HG03196 (cell line): ENCODE data around the gene PTPRM.
"Not testable (repeated sequence)": the region's sequence is repeated elsewhere in the genome, so short reads cannot be mapped to it uniquely, and the experiment has no call there.

ENCODE experiments used
- ATAC-seq: cut with Tn5 transposase; IDR thresholded peaks from one replicate; pipeline ENCODE4 v1.9.1; 2021; ENCODE audit not compliant: unreplicated experiment

The PTPRM gene

DNA sequence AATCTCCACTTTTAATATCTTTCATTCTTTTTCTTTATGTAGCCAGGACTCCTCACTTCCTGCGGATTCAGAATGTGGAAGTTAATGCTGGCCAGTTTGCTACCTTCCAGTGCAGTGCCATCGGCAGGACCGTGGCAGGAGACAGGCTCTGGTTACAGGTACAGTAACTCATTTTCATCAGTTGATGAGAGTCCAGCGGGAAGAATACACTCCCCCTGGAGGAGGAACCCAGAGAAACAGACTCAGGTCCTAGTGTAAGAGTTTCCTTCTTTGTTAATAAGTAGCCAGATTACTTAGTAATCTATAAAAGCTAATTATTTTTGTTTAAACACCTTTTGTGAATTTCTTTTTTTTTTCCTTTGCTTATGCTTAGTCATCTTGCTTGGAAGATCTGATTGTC lies 359.4 kb downstream of the PTPRM start:
- no peak for ATAC-seq

DNA sequence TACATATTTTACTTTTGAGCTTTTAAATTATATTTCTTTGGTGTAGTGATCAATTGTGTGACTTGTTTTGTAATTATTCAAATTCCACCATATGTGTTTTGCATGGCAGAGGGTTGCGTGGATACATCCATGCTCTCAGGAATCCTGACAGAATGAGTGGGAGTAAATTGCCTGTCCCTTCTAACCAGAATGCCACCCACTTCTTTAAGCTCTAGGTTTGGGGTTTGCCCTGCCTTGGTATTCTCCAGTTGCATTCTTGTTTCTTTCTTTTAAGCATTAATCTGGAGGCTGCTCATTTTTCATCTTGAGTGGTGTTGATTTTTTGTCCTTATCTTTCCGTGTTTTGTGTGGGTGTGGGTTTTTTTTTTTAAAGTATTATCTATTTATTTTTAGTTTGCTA lies 360.0 kb downstream of the PTPRM start:
- no peak for ATAC-seq

DNA sequence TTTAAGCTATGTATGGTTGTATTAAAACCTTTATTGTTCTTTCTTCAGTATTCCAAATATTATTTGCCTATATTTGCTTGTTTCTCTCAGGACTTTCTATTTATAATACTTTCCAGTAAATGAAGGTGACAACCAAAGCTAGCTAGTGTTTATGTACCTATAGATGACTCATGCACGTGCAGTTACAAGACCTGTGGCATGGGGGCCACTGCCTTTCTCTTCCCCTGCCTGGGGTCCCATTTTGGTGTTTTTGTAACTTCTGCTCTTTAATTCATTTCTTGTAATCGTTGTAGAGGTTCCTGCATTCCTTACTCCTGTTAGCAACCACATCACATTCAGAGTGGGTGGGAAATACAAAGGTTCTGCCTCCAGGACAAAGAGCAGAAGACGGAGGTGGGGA lies 364.6 kb downstream of the PTPRM start:
- ATAC-seq: no peak

DNA sequence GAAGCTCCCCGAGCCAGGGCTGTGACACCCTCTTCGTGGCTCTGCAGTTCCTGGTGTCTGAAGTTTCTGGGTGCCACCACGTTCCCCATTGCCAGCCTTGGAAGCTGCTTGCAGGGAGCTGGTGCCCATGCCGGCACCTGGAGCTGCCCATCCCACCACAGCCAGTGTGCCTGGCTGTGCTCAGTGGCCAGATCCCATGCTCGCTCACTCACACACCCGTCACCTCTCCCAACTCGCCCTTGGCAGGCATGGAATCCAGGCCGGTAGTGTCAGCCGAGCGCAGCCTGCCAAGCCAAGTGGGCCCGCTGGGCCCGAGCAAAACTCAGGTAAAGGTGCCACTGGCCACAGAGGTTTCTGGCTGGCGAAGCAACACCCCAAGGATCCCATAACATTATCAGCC lies 370.2 kb downstream of the PTPRM start:
- ATAC-seq: no peak

DNA sequence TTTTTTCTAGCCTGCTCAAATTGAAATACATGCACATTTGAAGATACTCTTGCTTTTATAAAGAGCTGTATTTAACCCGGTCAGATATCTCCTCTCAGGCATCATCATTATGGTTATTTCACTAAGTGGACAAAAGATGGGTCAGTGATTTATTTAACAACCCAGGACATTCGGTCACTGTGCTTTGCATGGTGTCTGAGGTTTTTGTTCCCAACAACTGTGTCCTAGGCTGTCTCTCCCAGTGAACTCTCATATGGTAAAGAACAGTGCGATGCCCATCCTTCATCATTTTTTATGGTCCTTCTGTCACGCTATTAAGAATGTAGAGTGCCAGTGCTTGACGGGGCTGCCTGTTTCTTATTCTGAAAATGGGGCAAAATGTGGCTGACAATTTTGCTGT lies 372.4 kb downstream of the PTPRM start:
- ATAC-seq: no peak

DNA sequence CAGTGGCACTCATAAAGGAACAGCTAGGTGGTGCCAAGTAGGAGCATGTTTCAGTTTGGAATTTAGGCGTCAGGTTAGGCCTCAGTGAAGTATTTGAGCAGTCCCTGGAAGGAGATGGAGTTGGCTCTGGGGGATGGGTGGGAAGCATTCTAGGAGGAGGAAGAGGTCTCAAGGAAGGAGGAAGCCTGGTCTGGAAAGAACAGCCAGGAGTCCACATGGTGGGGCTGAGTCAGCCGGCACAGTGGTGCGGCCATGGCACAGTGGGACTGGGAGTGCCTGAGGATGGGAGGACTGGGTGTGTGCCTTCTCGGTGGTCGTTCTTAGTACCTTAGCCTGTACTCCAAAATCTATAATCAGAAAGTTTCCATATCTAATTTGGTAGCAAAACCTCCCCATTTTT lies 373.3 kb downstream of the PTPRM start:
- no peak for ATAC-seq

DNA sequence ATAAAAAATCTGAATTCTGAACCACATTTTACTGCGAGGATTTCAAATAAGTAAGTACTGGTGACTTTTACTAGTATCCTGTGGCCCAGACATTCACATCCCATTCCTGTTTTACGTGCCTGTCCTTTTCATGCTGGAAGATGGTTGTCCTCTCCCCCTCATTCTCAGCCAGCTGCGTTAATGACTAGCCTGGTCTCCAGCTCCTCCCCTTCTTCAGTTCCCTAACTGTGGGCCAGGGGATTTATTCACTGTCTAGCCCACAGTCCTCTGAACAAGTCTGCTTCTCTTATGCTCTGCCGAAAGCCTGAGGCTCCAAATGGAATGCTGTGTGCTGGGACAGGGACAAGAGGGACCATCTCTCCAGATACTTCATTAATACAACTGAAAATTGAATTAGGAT lies 373.9 kb downstream of the PTPRM start:
- ATAC-seq: no peak

DNA sequence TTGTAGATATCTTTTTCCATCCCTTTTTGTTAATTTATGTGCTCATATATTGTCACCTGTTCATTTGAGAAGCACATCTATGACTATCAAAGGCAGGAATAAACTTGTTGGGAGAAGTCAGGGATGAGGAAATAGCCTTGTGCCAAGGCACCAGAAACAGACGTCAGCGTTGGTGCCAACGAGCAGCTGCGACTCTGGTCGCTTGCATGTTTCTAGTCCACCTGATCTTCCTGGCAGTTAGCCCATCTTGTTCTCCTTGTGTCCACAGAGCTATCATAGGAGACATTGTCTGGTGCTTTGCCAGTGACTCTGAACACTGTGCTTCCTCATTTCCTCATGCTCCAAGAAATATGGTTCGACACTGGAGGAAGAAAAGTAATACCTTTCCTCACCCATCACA lies 374.4 kb downstream of the PTPRM start:
- ATAC-seq: no peak

DNA sequence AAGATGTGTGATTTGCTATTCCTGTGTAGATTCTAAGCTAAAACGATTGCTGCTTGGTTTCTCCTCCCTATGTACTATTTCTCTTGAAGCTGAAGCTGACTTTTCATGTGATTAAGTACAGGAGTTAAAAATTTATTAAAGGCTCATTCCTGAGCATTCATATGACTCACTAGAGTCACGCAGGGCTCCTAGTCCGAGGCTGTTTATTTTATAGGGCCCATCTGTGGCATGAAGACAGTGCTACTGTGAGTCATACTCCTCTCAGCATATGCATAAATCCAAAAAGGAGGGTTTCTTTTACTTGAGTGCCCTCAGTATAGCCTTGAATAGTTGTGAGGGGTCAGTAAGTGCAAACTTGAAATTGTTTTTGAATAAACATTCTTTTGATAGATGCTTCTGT lies 378.8 kb downstream of the PTPRM start:
- no peak for ATAC-seq

DNA sequence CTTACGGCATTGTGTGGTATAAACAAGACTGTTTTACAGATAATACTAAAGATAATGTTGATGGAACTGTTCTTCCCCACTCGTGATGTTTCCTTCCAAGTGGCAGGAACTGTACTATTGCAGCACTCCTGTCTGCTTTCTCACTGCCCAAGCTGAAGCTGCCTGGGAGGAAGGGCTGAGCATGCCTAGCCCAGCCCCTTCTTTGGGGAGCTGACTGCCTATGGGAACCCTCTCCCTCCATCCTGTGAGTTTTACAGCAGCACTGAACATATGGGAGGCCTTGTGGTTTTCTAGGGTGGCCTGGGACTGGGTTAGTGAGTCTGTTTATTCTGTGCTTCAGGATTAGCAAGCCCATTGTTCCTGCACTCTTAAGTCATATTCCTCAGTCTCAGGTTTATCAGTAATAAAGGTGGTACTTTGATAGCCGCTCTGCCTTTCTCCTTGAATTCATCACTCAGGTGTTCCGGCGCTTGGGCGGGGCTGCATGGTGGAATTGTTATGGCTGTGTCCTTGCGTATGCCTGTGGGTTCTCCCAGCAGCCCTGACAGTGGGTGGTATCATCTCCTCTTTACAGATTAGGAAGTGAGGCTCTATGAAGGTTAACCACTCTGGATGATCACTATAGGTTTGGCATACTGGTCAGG lies 379.7 kb downstream of the PTPRM start:
- no peak for ATAC-seq

DNA sequence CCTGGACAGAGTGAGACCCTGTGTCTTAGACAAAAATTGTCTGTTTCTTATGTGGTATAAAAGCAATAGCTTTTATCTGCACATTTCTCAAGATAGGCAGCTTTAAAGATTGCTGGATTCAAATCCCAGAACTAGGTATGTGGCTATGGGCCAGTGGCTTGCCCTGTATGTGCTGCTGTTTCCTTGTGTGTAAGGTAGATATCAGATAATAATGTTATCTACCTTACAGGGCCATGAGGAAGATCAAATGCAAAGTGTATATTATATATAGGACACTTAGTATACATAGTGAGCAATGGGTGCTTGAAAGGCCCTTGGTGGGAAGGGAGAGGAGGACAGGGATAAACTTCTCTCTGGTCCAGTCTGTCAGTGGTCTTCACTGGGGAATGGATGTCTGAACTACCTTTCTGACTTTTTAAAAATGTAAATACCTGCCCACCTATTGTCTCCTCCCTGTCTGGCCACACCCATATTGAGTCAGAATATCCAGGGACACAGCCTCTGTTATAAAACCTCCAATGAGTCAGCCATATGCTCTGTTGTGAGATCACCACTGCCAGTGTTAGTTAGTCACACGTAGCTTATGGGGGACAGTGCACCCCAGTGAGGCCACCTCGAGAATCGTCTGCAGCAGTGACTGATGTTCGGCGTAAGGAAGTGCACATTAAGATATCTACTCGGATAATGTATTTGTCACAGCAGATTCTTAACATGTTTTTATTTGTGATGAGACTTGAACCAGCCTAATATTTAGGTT lies 383.4 kb downstream of the PTPRM start:
- no peak for ATAC-seq

DNA sequence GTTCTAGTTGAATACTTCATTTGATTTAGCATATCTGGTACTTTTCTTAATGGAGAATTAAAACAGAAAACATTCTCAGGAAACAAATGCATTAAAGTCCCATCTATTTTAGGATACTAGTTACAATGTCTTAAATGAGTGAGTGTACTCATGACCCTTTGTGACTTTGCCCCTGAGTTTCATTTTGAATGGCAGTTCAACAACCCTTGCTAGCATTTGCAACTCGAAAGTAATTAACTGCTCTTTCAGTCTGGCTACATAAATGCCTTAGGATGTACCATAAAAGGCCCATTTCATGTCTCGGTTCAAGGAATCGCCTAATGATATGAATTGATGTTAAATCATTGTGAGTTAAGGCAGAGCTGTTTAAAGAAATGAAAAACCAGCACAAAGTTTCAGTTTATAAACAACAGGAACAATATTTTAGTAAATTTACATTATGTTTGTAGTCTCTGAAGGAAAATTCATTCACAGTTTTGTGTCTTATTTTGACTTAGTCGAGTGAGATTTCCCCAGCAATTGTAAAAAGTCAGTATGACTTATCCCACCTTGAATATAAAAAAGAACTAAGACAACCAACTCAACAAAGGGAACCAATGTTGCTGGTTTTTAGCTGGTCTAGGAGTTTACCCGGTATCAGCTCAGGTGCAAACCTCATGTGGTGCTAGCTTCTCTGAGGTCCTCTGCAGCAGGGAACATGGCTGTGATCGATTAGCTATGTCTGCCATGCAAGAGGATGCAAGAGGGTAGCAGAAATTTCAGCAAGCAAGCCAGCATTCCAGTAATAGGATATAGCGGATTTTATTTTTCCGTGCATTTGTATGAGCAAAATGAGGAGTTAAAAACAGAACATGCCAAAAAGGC lies 386.2 kb downstream of the PTPRM start:
- peak; percentile 82 for ATAC-seq

DNA sequence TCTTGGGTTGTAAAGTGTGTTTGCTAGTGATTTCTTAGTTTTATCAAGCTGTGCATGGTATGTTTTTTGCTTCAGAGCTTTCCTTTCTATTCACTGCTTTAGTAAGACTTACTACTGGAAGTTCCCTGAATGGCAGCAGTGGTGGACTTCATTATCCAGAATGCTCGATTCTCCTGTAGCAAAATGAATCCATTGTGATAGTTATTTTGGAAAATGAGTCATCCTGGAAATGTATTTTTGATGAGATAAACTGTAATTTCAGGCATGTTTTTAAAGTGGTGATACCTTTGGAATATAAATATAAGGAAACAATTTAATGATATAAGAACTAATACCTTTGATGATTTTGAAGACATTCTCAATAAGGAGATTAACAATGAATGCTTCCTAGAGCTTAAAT lies 387.1 kb downstream of the PTPRM start:
- no peak for ATAC-seq

DNA sequence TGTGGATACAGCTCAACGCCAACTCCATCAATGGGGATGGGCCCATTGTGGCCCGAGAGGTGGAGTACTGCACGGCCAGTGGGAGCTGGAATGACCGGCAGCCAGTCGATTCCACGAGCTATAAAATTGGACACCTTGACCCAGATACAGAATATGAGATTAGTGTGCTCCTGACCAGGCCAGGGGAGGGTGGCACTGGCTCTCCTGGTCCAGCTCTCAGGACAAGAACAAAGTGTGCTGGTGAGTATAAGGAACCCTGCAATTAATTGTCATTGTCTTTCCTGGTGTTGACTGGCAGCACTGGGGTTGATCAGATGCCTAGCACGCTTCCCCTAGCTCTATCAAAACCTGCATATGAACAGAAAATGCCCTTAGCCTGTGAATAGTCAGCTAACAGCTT lies 388.1 kb downstream of the PTPRM start:
- ATAC-seq: no peak

DNA sequence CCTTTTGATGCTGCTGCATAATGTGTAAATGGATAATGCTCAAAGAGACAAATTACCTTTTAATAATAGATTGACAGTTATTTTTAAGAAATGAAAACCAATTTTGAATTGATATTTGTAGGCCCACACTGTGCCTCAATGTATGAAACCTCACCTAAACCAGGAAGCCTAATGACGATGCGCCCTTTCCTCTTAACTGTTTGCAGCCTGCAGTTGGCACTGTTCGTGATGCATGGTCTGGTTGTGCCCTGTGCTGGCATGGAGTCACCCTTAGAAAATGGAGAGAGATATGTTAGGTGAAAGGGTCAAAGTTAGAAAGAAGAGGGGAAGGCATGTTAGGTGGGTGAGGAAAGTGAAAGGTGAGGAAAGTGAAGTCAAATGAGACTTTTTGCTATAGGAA lies 390.2 kb downstream of the PTPRM start:
- ATAC-seq: no peak

DNA sequence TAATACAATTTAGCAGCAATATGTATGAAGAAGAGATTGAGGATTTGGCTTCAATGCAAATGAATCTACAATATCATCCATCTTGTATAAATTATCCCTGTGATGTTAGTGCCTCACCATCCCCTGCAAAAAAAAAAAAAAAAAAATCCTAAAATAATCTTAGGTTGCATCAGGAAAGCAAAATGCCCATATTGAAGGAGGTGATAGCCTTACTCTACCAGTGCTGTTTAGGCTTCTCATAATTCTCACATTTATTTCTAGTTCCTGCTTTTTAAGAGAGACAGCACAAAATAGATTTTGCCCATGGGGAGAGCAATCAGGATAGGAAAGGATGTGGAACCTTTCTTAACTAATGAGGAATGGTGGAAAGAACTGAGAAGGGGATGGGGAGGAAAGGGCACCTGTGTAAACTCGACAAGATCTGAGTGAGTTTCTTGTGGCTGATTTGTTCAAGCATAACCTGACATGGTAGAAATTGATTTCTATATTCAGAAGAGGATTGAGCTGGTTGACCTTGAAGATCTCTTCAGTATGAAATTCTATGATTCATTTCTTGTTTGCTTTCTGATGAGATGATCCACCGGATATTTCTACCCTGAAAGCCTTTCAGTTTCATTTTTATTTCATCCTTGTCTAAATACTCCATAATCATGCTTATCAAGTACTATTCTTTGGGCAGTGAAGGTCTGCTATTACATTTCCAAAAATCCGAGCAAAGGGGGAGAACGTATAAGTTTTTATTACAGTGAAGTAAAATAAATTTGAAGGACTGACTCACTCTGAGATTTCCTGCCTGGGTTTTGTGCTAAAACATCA lies 391.2 kb downstream of the PTPRM start:
- no peak for ATAC-seq

DNA sequence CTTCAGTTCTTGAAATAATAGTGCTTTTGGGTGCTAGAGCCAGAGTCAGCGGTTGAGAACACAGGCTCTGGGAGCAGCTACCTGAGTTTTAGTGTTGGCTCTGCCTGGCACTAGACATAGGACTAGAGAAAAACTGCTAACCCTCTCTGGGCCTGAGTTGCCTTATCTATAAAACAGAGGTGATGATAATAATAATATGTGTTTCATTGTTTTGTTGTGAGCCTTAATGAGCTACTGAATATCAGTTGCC lies 391.7 kb downstream of the PTPRM start:
- ATAC-seq: no peak

DNA sequence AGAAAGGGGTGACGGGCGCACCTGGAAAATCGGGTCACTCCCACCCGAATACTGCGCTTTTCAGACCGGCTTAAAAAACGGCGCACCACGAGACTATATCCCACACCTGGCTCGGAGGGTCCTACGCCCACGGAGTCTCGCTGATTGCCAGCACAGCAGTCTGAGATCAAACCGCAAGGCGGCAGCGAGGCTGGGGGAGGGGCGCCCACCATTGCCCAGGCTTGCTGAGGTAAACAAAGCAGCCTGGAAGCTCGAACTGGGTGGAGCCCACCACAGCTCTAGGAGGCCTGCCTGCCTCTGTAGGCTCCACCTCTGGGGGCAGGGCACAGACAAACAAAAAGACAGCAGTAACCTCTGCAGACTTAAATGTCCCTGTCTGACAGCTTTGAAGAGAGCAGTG lies 399.6 kb downstream of the PTPRM start:
- ATAC-seq: not testable (repeated sequence)

DNA sequence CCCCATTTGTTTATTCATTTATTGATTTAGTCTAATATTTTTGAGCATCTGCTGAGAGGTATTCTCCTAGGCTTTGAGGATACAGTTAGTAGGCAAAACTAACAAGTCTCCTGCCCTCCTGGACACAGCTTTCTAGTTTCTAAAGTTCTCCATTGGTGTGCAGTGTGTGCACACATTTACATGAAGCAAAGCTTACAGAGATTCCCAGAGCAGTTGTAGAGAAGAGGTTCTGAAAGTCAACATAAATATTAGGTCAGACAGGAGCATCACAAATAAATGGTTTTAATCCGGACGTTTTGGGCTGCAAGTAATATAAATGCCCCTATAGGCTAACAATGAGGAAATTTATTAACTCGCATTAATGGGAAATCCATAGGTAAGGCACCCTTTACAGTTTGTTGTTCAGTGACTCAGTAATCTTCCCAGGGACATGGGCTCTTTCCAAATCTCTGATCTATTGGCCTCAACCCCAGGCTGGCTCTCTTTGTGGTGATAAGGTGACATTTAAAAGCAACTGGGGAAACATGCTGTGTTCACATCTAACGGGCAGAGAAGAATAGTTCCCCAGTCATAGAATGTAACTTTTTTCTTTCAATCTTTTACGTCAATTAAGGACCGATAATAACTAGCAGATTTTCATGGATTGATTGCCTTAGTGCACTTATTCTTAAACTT lies 407.2 kb downstream of the PTPRM start:
- no peak for ATAC-seq

DNA sequence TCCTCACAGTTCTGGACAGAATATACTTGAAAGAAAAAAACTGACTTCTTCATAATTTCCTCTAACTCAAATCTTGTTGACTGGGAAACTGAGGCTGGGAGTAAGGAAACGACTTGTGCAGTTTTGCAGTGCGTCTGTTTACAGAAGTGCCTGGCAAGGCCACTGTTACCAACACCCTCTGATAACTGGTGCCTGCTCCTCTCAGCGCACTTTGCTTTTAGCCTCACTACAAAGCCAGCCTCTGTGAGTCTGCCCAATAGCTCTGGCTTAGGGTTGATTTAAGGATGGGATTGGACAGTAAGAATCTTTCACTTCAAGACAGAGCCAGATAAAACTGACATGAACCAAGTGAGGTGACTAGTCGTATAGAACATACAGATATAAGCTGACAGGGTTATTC lies 410.8 kb downstream of the PTPRM start:
- no peak for ATAC-seq

DNA sequence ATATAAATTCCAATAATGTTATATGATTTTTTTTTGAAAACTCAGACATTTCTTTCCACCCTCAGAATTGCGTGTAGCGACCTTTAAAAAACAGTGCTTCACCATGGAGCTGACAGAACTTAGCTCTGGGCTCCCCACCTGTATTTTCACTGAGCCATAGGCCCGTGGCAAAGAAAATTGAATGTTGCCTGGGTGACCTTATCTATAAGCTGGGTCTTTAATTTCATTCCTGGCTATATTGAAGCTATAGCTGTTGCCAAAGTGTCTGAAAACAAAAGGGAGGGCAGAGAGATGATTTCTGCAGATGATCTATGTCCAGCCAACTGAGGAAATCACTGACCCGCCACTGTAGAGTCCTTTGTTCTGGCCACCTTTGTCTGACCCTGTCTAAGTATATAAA lies 411.7 kb downstream of the PTPRM start:
- no peak for ATAC-seq
